HFF-Myc (cell line): Measurements from ENCODE around the gene ENO2.

Experiments
- DNase-seq: peaks from one replicate; pipeline ENCODE4 v3.0.0-alpha.2; 2011; ENCODE audit warnings: low read depth; ENCODE audit errors: extremely low read depth
- H3K4me3 ChIP-seq: replicated peaks from 2 replicates; pipeline ENCODE4 v1.5.1; 2011; ENCODE audit warnings: low read depth, mild to moderate bottlenecking, control low read depth, low read length
- CTCF ChIP-seq: IDR thresholded peaks from 2 replicates; pipeline ENCODE4 v1.5.1; 2012; ENCODE audit warnings: mild to moderate bottlenecking, low read depth, low read length, control low read depth; ENCODE audit errors: missing control alignments

The ENO2 gene

DNA sequence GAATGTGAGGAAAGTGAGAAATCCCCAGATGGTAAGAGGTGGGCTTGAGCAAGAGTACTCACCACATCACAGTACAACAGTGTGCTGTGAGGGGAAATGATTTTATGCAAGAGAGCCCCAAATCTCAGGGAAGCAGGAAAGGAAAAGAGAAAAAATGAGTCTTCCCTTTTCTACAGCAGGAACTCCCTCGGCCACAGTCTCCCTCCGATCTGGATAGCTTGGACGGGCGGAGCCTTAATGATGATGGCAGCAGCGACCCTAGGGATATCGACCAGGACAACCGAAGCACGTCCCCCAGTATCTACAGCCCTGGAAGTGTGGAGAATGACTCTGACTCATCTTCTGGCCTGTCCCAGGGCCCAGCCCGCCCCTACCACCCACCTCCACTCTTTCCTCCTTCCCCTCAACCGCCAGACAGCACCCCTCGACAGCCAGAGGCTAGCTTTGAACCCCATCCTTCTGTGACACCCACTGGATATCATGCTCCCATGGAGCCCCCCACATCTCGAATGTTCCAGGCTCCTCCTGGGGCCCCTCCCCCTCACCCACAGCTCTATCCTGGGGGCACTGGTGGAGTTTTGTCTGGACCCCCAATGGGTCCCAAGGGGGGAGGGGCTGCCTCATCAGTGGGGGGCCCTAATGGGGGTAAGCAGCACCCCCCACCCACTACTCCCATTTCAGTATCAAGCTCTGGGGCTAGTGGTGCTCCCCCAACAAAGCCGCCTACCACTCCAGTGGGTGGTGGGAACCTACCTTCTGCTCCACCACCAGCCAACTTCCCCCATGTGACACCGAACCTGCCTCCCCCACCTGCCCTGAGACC is 21.2 kb downstream of the ENO2 start:
- DNase-seq: no peak
- TF ChIP-seq CTCF: no peak
- H3K4me3 ChIP-seq: no peak overlapping the region

DNA sequence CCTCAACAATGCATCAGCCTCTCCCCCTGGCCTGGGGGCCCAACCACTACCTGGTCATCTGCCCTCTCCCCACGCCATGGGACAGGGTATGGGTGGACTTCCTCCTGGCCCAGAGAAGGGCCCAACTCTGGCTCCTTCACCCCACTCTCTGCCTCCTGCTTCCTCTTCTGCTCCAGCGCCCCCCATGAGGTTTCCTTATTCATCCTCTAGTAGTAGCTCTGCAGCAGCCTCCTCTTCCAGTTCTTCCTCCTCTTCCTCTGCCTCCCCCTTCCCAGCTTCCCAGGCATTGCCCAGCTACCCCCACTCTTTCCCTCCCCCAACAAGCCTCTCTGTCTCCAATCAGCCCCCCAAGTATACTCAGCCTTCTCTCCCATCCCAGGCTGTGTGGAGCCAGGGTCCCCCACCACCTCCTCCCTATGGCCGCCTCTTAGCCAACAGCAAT is 21.8 kb downstream of the ENO2 start:
- no peak for TF ChIP-seq CTCF
- no peak for DNase-seq
- no peak overlapping the region for H3K4me3 ChIP-seq

DNA sequence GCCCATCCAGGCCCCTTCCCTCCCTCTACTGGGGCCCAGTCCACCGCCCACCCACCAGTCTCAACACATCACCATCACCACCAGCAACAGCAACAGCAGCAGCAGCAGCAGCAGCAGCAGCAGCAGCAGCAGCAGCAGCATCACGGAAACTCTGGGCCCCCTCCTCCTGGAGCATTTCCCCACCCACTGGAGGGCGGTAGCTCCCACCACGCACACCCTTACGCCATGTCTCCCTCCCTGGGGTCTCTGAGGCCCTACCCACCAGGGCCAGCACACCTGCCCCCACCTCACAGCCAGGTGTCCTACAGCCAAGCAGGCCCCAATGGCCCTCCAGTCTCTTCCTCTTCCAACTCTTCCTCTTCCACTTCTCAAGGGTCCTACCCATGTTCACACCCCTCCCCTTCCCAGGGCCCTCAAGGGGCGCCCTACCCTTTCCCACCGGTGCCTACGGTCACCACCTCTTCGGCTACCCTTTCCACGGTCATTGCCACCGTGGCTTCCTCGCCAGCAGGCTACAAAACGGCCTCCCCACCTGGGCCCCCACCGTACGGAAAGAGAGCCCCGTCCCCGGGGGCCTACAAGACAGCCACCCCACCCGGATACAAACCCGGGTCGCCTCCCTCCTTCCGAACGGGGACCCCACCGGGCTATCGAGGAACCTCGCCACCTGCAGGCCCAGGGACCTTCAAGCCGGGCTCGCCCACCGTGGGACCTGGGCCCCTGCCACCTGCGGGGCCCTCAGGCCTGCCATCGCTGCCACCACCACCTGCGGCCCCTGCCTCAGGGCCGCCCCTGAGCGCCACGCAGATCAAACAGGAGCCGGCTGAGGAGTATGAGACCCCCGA is 22.5 kb downstream of the ENO2 start:
- no peak for TF ChIP-seq CTCF
- DNase-seq: no peak
- peak overlapping the region; percentile 54 for H3K4me3 ChIP-seq

DNA sequence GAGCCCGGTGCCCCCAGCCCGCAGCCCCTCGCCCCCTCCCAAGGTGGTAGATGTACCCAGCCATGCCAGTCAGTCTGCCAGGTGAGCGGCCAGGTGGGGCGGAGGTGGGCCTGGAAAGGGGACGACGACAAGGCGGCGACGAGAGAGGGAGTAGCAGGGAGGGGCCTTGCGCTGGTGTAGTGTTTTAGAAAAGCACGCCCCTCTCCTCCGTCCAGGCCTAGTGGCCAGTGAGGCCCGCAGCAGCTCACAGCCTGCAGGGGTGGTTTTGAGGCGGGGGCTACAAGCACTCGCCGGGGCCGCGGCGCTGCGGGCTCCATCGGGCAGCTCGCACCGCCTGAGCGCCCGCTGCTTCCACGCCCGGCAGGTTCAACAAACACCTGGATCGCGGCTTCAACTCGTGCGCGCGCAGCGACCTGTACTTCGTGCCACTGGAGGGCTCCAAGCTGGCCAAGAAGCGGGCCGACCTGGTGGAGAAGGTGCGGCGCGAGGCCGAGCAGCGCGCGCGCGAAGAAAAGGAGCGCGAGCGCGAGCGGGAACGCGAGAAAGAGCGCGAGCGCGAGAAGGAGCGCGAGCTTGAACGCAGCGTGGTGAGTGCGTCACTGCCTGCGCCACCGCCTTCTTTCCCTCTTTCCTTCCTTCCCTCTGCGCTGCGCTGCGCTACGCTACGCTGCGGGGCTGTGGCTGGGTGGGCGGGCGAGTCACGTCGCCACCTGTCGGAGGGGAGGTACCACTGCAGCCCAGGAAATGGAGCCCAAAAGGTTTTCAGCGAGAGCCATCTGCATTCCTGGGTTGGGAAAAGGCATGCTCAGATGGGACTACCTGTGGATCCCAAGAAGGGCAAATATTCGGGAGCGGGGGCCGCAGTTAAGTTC is 23.3 kb downstream of the ENO2 start:
- H3K4me3 ChIP-seq: peak overlapping the region; percentile 54
- peak; percentile 88 for TF ChIP-seq CTCF
- no peak for DNase-seq

DNA sequence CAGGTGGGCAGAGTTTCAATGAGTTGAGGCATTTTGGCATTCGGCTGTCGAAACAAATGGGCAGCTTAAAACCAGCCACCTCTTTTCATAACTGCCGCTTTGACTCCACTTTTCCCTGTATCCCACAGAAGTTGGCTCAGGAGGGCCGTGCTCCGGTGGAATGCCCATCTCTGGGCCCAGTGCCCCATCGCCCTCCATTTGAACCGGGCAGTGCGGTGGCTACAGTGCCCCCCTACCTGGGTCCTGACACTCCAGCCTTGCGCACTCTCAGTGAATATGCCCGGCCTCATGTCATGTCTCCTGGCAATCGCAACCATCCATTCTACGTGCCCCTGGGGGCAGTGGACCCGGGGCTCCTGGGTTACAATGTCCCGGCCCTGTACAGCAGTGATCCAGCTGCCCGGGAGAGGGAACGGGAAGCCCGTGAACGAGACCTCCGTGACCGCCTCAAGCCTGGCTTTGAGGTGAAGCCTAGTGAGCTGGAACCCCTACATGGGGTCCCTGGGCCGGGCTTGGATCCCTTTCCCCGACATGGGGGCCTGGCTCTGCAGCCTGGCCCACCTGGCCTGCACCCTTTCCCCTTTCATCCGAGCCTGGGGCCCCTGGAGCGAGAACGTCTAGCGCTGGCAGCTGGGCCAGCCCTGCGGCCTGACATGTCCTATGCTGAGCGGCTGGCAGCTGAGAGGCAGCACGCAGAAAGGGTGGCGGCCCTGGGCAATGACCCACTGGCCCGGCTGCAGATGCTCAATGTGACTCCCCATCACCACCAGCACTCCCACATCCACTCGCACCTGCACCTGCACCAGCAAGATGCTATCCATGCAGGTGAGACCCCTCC is 24.2 kb downstream of the ENO2 start:
- no peak for DNase-seq
- no peak overlapping the region for H3K4me3 ChIP-seq
- no peak for TF ChIP-seq CTCF

GRCh38 chr12:6939191-6939540 is 24.8 kb downstream of the ENO2 start:
- TF ChIP-seq CTCF: no peak
- H3K4me3 ChIP-seq: no peak overlapping the region
- no peak for DNase-seq
